Measurements from ENCODE around the gene DAB2IP. TPM values are rescaled to one million over a fixed set of nuclear protein-coding genes. Genes with fewer than 3 reads are reported as not detected.

The DAB2IP gene
- polyA plus RNA-seq, 1 donor (not counting 4 experiments of a cell fraction or from before 2014, with no cell fraction given) = 28.6 TPM

GRCh38 chr9:121746866-121747265 is 95.4 kb downstream of the DAB2IP start:
- Histone ChIP-seq H2AFZ (ENCODE audit: control insufficient read depth, low read length) (no peak overlapping the region), H3K27ac (ENCODE audit: control insufficient read depth, insufficient read depth, low read length) (no peak overlapping the region), H3K79me2 (ENCODE audit: control insufficient read depth, insufficient read depth, low read length) (peaks cover 83% of the 10 kb centered on the region), H3K9me1 (ENCODE audit: control insufficient read depth, extremely low read depth, insufficient read depth, low read length) (peaks cover 15% of the 10 kb centered on the region), H3K9me3 (ENCODE audit: control insufficient read depth, low read depth, low read length) (no peaks in the 10 kb centered on the region), H3K4me2 (ENCODE audit: control insufficient read depth, extremely low read depth, insufficient read depth, low read depth, low read length) (no peak overlapping the region), H3K4me3 (ENCODE audit: control insufficient read depth in 2 of 3, extremely low read depth in 1 of 3, insufficient read depth in 2 of 3, low read depth in 1 of 3, low read length in 3 of 3) (no peak overlapping the region), H3K27me3 (ENCODE audit: control insufficient read depth, extremely low read depth, insufficient read depth, low read length) (no peaks in the 10 kb centered on the region), H3K9ac (ENCODE audit: control insufficient read depth, extremely low read depth, insufficient read depth, low read length) (no peak overlapping the region), H3K36me3 (ENCODE audit: control insufficient read depth in 2 of 2, extremely low read depth in 1 of 2, insufficient read depth in 2 of 2, low read length in 2 of 2) (peaks cover 7 to 9% of the 10 kb centered on the region in 2 experiments), H3K4me1 (ENCODE audit: control insufficient read depth, extremely low read depth, insufficient read depth, low read length) (peaks cover 20% of the 10 kb centered on the region), H4K20me1 (ENCODE audit: control insufficient read depth, extremely low read depth, insufficient read depth, low read length) (peaks cover 12% of the 10 kb centered on the region)
- DNase-seq (ENCODE audit: low read depth, low spot score) = no peak
- dilution Hi-C loops (cut with MboI; ENCODE audit: extremely low pct_ligation_motif_present, low sequenced_read_pairs) = no loop called here
- no peak for TF ChIP-seq EZH2 (IDR thresholded peaks at IDR 0.05; ENCODE audit: low read length)
- TF ChIP-seq, protein P1, sequence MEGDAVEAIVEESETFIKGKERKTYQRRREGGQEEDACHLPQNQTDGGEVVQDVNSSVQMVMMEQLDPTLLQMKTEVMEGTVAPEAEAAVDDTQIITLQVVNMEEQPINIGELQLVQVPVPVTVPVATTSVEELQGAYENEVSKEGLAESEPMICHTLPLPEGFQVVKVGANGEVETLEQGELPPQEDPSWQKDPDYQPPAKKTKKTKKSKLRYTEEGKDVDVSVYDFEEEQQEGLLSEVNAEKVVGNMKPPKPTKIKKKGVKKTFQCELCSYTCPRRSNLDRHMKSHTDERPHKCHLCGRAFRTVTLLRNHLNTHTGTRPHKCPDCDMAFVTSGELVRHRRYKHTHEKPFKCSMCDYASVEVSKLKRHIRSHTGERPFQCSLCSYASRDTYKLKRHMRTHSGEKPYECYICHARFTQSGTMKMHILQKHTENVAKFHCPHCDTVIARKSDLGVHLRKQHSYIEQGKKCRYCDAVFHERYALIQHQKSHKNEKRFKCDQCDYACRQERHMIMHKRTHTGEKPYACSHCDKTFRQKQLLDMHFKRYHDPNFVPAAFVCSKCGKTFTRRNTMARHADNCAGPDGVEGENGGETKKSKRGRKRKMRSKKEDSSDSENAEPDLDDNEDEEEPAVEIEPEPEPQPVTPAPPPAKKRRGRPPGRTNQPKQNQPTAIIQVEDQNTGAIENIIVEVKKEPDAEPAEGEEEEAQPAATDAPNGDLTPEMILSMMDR (optimal IDR thresholded peaks at IDR 0.05 in 1 of 3, IDR thresholded peaks at IDR 0.05 in 1 of 3, conservative IDR thresholded peaks at IDR 0.05 in 1 of 3; ENCODE audit: extremely low read depth in 1 of 3, insufficient read depth in 2 of 3, low read length in 3 of 3) = no peak
- no peak for FAIRE-seq

- DNase-seq (ENCODE audit: low read depth, low spot score) (no peak), FAIRE-seq (no peak)
- H3K27ac ChIP-seq (ENCODE audit: control insufficient read depth, insufficient read depth, low read length) = no peak overlapping the region
- H3K4me2 ChIP-seq (ENCODE audit: control insufficient read depth, extremely low read depth, insufficient read depth, low read depth, low read length) = no peak overlapping the region
- peaks cover 84% of the 10 kb centered on the region for H3K79me2 ChIP-seq (ENCODE audit: control insufficient read depth, insufficient read depth, low read length)
- H3K36me3 ChIP-seq (ENCODE audit: control insufficient read depth in 2 of 2, extremely low read depth in 1 of 2, insufficient read depth in 2 of 2, low read length in 2 of 2) = peaks cover 7 to 12% of the 10 kb centered on the region in 2 experiments
- H3K4me3 ChIP-seq (ENCODE audit: control insufficient read depth in 2 of 3, extremely low read depth in 1 of 3, insufficient read depth in 2 of 3, low read depth in 1 of 3, low read length in 3 of 3) = no peak overlapping the region
- H2AFZ ChIP-seq (ENCODE audit: control insufficient read depth, low read length) = no peak overlapping the region
- peaks cover 15% of the 10 kb centered on the region for H3K9me1 ChIP-seq (ENCODE audit: control insufficient read depth, extremely low read depth, insufficient read depth, low read length)
- H3K27me3 ChIP-seq (ENCODE audit: control insufficient read depth, extremely low read depth, insufficient read depth, low read length) = no peaks in the 10 kb centered on the region
- H3K9ac ChIP-seq (ENCODE audit: control insufficient read depth, extremely low read depth, insufficient read depth, low read length) = no peak overlapping the region
- peaks cover 20% of the 10 kb centered on the region for H3K4me1 ChIP-seq (ENCODE audit: control insufficient read depth, extremely low read depth, insufficient read depth, low read length)
- H3K9me3 ChIP-seq (ENCODE audit: control insufficient read depth, low read depth, low read length) = no peaks in the 10 kb centered on the region
- TF ChIP-seq EZH2 (IDR thresholded peaks at IDR 0.05; ENCODE audit: low read length) = no peak
- TF ChIP-seq, protein P1 (optimal IDR thresholded peaks at IDR 0.05 in 1 of 3, IDR thresholded peaks at IDR 0.05 in 1 of 3, conservative IDR thresholded peaks at IDR 0.05 in 1 of 3; ENCODE audit: extremely low read depth in 1 of 3, insufficient read depth in 2 of 3, low read length in 3 of 3) = no peak
- peaks cover 12% of the 10 kb centered on the region for H4K20me1 ChIP-seq (ENCODE audit: control insufficient read depth, extremely low read depth, insufficient read depth, low read length)
- dilution Hi-C loops (cut with MboI; ENCODE audit: extremely low pct_ligation_motif_present, low sequenced_read_pairs) = no loop called here
Observed at GRCh38 chr9:121748074-121748473, 96.6 kb downstream of the DAB2IP start.
